H7 (cell line): ENCODE data around the gene OXLD1. TPM values are rescaled to one million over a fixed set of nuclear protein-coding genes. Genes with fewer than 3 reads are reported as not detected.

Source experiments
- DNase-seq: peaks from one replicate; pipeline ENCODE4 v3.0.0; 2012
- H3K27me3 ChIP-seq: 2 replicates; pipeline ENCODE4 v1.6.0; 2011; ENCODE audit warnings: mild to moderate bottlenecking, low read length; ENCODE audit not compliant: control insufficient read depth, insufficient read depth
- H3K36me3 ChIP-seq: replicated peaks from 2 replicates; pipeline ENCODE4 v1.5.1; 2011; ENCODE audit warnings: low read length; ENCODE audit not compliant: control insufficient read depth, insufficient read depth
- H3K4me3 ChIP-seq: 2 replicates; pipeline ENCODE4 v1.5.1; 2011; ENCODE audit warnings: low read depth, mild to moderate bottlenecking, control low read depth, low read length, moderate library complexity; ENCODE audit not compliant: insufficient read depth
- total RNA-seq: library from RNA; depleted of rRNA; stranded (reverse); fragments of >200 nt; shearing (Covaris generic); gene quantifications from 2 replicates; pipeline ENCODE4 v1.2.3, GENCODE V29; 2014; rRNA removed

Gene OXLD1
- 100 and 115 TPM in 2 replicates for total RNA-seq

DNA sequence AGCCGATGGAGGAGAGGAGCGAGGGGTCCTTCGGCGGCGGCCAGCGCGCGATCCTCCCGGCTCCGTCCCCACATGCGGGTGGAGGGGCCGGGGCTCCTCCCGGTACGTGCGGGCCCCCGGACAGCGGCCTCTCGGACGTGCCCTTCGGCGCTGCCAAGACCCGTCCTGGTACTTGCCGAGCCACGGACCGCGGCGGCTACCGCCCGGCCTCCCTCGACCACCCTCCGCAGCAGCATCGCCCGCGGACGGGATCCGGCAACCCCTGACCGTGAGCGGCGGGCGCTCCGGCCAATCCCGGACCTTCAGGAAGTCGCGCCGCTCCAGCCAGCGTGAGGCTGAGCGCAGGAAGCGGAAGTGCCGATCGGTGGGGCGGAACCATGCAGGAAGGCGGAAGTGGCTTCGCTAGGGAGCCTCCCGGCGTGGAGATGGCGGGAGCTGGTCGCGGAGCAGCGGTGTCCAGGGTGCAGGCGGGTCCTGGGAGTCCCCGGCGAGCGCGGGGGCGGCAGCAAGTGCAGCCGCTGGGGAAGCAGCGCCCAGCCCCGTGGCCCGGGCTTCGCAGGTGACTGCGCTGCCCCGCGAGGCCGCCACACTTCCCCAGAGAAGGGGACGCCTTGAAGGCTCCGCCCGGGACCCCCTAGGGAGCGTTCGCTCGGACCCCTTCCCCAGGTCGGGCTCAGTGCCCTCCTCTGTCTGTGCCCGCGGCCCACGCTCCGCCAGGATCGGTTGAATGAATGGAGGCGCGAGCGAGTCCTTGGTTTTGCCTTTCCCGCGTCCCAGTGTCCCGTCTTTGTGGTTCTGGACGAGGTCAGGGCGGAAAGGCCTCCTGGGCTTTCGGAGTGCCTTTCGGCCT, at the start of gene OXLD1, which contains the start of gene CCDC137:
TSS of gene OXLD1 (minus strand) at position 264 of the 850 bp plus-strand sequence. CDS start at position 236, 28 bp downstream.
TSS of gene CCDC137 (plus strand) at position 396 of the 850 bp plus-strand sequence. CDS start at position 426, 30 bp downstream.
- DNase-seq, result peak; percentile 100
- Histone ChIP-seq H3K4me3 (peak within 1 kb of the TSS; percentile 97), H3K27me3 (no peaks in the 10 kb centered on the region), H3K36me3 (peaks cover 26% of the 10 kb centered on the region)

DNA sequence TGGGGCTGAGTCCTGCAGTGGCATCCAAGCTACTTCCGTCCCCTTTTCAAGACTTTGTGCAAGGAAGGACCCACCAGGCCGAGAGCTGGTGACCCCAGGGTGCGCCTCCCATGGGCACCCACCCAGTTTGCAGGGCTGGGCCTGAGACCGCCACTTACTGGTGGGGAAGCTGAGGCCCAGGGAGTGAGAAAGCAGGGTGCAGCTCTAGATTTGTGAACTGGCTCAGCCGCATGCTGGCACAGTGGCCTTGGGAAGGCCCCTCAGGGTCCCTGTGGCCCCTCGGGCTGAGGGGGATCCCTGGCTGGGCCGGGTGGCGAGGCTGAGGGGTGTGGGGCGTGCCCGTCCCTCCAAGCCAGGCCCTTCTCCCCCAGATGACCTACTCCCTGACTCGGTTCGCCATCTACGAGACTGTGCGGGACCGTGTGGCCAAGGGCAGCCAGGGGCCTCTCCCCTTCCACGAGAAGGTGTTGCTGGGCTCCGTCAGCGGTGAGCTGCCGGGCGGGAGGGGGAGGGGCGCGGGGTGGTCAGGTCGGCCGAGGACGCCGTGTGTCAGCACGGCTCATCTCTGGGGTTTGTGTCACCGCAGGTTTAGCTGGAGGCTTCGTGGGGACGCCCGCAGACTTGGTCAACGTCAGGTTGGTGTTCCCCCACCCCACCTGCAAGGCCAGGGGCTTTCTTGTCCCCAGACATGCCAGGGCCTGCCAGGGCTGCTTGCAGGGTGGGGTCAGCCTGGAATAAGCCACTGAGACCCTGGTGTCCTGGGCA, 48.9 kb upstream of the OXLD1 start:
- no peak overlapping the region for H3K4me3 ChIP-seq
- H3K36me3 ChIP-seq, result peaks cover 1% of the 10 kb centered on the region
- peaks cover 1% of the 10 kb centered on the region; the same call in 1 of the 2 replicates for H3K27me3 ChIP-seq
- DNase-seq, result no peak

DNA sequence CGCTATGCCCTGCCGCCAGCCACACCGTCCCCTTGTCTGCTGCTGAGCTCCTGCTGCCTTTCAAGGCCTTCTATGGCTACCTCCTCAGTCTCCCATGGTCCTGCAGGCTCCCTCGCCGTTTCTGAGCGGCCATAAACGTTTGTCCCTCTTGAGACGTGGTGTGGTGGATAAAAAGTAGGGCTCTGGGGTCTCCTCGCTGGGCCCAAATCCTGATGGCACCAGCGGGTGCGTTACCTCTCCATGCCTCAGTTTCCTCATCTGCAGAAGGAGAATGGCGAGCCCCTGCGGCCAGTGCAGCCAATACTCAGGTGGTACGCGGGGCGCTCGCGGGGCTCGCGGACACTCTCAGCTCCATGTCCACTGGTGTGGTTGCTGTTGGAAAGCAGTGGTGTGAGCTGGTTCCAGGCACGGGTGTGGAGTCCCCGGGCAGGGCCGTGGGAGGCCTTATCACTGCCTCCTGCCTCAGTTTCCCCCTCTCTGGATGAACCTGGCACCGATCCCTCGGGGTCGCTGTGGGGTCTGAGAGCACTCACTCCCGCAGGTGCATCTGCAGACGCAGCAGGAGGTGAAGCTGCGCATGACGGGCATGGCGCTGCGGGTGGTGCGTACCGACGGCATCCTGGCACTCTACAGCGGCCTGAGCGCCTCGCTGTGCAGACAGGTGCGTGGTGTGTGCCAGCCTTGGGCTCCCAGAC, 48.2 kb upstream of the OXLD1 start:
- Histone ChIP-seq H3K4me3 (no peak overlapping the region), H3K36me3 (peaks cover 1% of the 10 kb centered on the region)

DNA sequence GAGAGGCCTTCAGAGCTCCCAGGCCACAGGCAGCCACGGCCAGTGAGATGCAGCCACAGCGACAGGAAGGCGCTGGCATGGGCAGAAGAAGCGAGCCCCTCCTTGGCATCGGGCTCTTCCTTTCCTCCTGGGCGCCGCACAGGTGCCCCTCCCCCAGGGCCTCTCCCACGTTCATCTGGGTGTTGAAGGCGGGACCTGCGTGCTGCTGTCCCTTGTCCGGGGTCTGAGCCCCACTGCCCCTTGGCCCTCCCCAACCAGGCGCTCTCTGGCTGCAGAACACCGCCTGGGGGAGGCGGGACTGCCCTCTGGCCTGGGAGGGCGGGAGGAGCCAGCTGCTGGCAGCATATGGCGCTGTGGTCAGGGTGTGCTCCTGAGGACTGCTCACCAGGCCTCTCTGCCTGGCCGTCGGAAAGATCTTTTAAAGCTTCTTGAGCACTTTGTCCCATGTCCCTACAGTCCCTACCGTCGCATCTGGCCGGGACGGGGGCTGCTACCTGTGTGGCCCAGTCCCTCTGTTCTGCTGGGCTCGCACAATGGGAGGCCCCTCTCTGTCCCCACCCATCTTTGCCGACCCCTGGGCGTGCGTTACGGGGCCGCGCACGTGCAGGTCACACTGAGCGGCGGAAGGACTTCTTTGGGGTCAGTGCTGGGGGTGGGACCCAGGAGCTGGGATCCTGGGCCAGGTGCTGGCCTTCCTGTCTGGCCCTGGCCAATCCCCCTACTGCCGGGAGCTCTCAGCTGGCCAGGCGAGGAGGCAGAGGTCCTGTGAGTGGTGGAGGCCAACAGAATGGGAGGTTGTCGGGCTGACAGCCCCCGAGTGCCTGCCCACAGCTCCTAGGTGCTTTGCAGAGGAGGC, 47.4 kb upstream of the OXLD1 start:
- Histone ChIP-seq H3K4me3 (no peak overlapping the region; the same call in 1 of the 2 replicates), H3K36me3 (peaks cover 1% of the 10 kb centered on the region), H3K27me3 (peaks cover 1% of the 10 kb centered on the region; the same call in 1 of the 2 replicates)
- no peak for DNase-seq

More for the DNA sequence above, 48.2 kb upstream of the OXLD1 start:
- no peak for DNase-seq
- H3K27me3 ChIP-seq, result peaks cover 1% of the 10 kb centered on the region; the same call in 1 of the 2 replicates

DNA sequence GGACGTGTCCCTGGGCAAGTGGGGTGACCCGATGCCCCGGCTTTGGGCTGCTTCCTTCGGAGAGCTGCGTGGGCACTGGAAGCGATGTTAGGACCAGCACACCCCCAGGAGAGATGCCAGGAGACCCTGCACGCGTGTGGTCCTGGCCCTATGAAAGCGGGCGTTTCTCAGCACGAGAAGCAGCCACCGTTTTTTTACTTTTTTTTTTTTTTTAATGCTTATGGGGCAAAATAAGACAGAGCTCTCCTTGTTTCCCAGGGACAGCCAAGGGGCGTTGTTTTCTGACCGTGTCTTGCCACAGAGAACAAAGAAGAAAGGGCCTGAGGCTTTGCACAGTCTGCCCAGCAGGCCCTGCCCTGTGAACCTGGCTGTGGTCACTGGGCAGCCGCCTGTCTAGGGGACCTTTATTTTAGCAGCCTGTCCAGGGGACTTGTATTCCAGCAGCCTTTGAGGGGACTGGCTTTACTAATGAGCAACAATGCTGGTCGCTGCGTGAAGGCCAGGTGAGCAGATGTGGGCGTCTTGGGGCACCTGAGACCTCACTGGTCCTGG, 46.7 kb upstream of the OXLD1 start:
- Histone ChIP-seq H3K4me3 (peak overlapping the region; percentile 88), H3K27me3 (peaks cover 1% of the 10 kb centered on the region; the same call in 1 of the 2 replicates), H3K36me3 (peaks cover 1% of the 10 kb centered on the region)
- DNase-seq, result no peak

DNA sequence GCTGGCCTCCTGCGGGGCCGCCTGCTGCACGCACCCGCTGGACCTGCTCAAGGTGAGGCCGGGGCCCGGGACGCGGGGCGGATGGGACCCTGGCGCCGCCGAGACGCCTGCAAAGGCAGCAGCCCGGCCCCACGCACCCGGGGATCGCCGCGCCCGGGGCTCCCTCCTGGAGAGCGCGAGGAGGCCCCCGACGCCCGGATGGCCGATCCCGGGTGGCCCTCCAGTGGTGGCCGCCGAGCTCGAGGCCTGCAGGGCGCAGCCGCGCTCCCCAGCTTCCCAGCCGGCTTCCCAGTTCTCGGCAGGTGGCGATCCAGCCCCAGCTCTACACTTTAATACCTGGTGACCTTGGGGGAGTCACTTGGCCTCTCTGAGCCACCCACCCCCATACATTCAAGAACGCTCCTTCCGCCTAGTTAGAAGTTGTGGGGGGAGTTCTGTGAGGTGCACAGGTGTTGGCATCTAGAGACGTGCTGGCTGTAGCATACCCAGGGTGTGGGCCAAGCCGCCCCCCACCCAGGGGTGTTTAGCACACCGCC, 46.1 kb upstream of the OXLD1 start:
- Histone ChIP-seq H3K36me3 (peaks cover 1% of the 10 kb centered on the region), H3K27me3 (peaks cover 1% of the 10 kb centered on the region; the same call in 1 of the 2 replicates), H3K4me3 (peak overlapping the region; percentile 88)
- DNase-seq, result peak; percentile 87

DNA sequence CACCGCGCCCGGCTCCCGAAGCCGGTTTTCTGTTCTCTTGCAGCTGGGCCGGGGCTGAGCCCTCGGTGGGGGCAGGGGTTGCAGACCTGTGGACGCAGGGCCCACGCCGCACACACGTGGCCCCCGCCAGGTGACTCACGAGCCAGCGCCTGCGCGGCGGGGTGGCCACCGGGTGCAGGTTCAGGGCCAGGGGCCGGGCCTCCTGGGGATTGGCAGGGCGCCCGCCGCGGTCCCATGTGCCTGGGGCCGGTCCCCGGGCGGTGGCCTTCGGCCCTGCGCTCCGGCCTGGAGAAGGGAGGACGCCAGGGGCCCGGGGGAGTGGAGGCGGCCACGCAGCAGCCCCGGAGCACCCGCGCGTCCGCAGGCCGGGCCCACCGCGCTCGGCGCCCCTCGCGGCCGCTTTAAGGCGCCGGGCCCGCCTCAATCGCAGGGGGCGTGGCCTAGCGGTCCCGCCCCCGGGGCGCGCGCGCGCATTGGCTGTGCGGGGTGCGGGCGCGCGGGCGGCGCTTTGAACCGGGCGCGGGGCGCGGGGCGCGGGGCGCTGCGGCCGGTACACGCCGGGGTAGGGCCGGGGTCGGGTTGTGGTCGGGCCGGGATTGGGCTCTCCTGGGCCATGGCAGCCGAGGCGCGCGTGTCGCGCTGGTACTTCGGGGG, 45.5 kb upstream of the OXLD1 start, which contains the start of gene SLC25A10:
TSS of gene SLC25A10 (plus strand) at position 471 of the 654 bp plus-strand sequence. CDS start at position 614, 143 bp downstream.
- peaks cover 1% of the 10 kb centered on the region; the same call in 1 of the 2 replicates for H3K27me3 ChIP-seq
- DNase-seq, result peak; percentile 99

DNA sequence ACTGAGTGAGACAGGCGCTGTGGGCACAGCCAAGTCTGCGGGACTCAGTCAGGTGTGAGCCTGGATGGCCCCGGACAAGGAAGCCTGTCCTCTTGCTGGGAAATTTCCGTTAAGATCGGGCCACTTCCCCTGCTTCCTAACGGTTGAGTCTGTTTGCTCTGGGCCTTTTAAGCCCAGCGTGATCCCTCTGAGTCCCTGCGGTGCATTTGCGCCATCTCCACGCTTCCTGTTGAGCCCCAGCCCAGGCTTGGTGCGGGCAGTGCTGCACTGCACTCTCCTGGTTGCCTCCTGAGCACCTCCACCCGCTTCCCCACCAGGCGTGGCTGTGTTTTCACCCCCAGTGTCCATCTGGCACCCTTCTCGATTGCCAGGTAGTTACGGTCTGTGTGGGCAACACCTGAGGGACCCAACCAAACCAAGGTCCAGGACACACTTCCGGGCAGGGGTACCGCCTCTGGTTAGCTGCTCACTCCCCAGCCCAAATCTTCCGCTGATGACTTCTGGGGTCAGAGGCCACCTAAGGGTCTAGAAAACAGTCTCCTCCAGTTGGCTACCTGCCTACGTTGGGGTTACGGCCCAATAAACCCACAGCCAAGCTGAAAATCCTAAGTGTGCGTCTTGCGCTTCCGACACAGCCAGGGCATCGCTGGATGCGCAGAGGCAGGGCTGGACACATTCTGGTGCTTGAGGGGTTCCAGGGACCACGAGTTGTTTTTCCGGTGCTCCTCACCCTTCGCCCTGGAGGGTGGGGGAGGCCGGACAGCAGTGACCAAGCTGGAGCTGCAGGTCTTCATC, 44.3 kb upstream of the OXLD1 start:
- Histone ChIP-seq H3K27me3 (peaks cover 1% of the 10 kb centered on the region; the same call in 1 of the 2 replicates), H3K36me3 (peaks cover under 1% of the 10 kb centered on the region), H3K4me3 (peak overlapping the region; percentile 47)
- no peak for DNase-seq

More for the DNA sequence above, 45.5 kb upstream of the OXLD1 start, which contains the start of gene SLC25A10:
- Histone ChIP-seq H3K36me3 (no peaks in the 10 kb centered on the region; the same call in none of the 2 replicates), H3K4me3 (peak within 1 kb of the TSS; percentile 88)

DNA sequence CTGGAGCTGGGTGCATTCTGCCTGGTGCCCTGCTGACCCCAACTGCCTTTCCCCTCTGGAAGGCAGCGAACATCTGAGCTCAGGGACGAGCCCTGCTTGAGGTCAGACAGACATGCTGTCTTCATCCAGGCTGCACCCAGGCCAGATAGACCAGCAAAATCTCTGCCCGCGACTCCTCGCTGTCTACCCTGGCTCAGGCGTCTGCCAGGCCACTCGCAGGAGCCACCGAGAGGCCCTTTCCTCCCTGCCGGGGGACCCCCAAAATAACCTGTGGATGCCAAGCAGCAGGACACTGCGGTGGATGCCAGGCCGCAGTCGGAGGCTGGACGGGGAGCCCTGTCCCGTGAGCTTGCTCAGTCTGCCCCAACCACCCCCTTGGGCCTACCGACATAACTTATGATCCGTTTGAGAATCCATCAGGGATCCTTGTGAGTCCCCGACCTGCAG, 42.4 kb upstream of the OXLD1 start:
- H3K27me3 ChIP-seq, result peaks cover 1% of the 10 kb centered on the region; the same call in 1 of the 2 replicates
- H3K36me3 ChIP-seq, result peaks cover 10% of the 10 kb centered on the region
- no peak for DNase-seq
- H3K4me3 ChIP-seq, result no peak overlapping the region

DNA sequence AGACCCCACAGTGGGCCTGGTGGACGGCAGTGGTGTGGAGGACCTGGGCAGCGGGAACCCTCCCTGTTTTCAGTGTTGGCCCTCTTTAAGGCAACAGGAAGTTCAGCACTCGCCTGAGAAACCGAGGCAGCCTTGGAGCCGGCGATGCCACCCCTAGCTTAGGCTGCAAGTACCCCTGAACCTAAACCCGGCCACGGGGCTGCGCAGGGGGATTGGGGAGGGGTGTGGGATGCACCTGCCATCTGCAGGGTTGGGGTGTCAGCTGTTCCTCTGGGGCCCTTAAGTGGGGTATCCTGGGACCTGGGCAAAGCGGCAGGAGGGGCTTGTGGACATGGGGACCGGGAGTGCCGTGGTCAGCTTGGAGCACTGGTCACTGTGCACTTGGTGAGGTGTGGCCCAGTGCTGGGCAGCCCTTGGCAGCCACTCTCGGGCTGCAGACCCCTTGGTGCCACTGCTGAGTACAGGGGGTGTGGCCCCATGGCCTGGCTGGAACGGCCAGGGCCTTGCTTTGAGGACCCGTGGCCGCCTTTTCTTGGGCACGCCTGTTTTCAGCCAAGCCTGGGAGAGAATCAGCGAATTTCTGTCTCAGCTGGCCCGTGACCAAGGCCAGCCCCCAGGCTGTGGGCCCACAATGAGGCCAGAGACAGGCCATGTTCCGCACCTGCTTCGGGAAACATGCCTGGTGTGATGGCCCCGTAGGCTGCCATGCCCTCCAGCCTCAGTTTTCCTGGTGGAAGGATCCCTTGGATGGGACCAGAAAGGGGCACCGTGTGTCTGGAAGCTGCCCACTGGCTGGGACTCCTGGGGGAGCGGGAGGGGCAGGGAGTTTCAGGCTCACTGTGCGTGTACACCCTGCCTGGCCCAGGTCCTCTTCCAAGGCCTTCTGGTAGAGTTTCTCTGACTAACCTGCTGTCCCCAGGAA, 41.6 kb upstream of the OXLD1 start:
- no peak for DNase-seq
- H3K4me3 ChIP-seq, result no peak overlapping the region
- H3K27me3 ChIP-seq, result peaks cover 1% of the 10 kb centered on the region; the same call in 1 of the 2 replicates
- peaks cover 10% of the 10 kb centered on the region for H3K36me3 ChIP-seq
